GM12873 (cell line): ENCODE results near the gene SHQ1.

Experiments used
- TF ChIP-seq, protein P1 (sequence below): IDR thresholded peaks from 2 replicates; pipeline ENCODE4 v1.5.1; 2012; ENCODE audit warnings: low read depth, mild to moderate bottlenecking, moderate library complexity, low read length, control low read depth; ENCODE audit not compliant: insufficient read depth; ENCODE audit errors: missing control alignments

SHQ1 gene

DNA sequence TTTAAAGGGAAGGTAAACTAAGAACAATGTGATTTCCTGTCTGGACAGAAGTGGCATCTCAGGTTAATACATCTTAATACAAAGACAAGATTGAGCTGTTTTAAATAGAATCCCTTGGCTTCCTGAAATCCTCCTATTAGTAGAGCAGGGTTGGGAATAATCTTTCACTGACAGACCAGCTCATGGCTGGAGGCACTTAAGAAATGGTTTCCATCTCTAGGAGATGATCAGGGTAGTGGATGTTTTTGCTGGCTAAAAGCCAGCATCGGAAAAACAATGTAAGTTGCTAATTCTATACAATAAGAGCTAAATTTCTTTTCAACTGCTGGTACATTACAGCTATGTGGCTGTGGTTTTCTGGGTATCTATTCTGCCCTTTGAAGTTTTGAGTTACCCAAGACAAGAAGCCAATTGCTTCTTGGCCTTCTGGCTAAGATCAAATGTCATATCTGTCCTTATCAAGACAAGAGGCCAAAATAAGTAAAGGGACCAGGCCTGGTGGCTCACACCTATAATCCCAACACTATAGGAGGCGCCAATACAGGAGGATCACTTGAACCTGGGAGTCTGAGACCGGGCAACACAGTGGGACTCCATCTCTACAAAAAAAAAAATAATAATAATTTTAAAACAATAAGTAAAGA is 49.6 kb downstream of the SHQ1 start:
- TF ChIP-seq, protein P1, sequence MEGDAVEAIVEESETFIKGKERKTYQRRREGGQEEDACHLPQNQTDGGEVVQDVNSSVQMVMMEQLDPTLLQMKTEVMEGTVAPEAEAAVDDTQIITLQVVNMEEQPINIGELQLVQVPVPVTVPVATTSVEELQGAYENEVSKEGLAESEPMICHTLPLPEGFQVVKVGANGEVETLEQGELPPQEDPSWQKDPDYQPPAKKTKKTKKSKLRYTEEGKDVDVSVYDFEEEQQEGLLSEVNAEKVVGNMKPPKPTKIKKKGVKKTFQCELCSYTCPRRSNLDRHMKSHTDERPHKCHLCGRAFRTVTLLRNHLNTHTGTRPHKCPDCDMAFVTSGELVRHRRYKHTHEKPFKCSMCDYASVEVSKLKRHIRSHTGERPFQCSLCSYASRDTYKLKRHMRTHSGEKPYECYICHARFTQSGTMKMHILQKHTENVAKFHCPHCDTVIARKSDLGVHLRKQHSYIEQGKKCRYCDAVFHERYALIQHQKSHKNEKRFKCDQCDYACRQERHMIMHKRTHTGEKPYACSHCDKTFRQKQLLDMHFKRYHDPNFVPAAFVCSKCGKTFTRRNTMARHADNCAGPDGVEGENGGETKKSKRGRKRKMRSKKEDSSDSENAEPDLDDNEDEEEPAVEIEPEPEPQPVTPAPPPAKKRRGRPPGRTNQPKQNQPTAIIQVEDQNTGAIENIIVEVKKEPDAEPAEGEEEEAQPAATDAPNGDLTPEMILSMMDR = no peak

DNA sequence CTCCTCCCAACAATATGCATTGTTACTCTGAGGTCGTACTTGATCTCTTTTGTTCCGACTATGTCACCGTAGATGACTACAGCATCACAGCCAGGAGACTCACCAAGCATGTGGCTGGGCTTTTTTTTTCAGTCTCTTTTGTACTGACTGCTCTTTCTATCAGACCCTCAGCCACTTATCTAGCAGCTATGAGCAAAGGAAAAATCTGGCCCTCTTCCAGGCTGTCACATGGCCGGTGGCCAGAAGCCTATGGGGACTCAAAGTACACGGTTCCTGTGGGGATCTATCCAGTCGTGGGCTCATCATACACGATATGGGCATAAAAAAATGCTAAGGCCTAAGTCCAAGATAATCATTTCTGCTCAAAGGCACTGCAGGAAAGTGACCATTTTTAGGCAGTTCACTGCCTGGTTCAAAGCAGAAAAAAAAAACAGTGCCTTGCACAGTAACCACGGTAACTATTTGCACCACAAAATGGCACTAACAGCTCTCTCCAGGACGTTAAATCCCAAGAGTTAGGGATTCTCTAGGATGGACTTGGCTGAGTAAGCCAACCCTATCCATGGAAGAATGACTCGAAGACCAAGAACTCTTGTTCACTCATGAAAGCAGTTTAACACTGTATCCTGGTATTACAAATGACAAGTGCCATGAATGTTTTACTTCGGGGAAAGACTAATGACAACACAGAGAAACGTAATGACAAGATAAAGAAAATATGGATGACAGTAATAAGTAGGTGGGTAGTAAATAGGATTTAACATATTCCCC is 50.3 kb downstream of the SHQ1 start:
- TF ChIP-seq, protein P1 = no peak

DNA sequence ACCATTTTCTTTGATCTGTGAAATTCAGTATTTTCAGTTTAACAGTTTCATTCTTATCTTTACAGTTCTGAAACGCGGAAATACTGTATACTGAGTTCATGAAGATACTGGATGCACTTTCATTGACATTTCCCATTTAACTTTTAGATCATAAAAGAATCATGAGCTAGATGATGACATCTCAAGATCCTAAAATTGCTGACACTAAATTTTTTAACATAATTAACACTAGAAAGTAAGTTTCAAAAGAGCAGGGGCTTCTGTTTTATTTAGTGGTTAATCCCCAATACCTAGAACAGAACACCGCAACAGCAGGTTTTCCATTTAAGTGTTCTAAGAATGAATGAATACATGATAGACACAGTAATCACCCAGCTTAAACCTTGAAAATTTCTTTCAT is 54.2 kb downstream of the SHQ1 start:
- TF ChIP-seq, protein P1 = no peak

DNA sequence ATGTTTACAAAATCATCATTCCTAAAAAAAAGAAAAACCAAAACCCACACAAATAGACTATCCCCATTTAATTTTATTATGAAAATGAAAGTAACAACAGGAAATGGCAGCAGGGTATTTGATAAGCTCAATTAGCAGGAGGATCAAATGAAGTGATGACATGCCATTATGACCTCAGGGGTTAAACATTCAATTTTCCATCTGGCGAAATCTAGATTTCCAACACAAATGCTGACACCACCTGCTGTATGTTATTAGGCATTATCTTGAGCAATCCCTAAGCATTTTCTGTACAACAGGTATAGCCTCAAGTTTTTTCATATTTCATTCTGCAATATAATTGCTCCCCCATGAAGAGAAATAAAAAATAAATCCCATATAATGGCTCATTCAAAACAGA is 57.1 kb downstream of the SHQ1 start:
- TF ChIP-seq, protein P1 = no peak

DNA sequence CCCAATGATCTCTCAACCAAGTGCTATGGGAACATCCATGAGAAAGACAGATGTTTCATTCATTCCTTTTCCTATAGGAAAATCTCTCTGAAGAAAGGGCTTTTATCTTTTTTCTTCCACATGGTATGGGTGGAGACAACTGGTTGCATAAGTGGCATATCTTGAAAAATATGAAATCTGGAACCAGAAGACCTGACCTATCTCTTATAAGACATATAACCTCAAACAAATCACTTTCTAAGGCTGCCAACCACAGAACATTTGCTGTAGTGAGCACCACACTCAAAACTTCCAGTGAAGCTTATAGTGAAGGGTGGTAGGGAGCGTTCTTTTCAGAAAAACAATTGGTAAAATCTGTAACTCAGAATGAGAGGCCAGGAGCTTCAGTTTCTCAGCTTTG is 58.5 kb downstream of the SHQ1 start:
- TF ChIP-seq, protein P1 = no peak

DNA sequence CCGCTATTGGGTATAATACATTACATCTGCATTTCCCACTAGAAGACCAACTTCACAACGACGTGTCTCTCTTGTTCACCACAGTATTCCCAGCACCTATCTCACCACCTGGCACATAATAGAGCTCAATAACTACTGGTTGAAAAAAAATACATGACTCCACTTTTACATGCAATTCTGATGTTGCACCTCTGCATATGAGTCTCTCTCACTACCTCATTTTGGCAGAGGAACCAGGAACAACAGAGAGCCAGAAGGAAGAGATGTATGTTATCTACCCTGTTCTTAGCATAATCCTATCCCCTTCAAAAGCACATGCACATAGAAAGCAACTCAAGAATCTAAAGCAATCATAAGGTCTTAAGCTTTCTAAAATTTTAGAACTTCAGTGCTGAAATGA is 61.6 kb downstream of the SHQ1 start:
- TF ChIP-seq, protein P1 = no peak

DNA sequence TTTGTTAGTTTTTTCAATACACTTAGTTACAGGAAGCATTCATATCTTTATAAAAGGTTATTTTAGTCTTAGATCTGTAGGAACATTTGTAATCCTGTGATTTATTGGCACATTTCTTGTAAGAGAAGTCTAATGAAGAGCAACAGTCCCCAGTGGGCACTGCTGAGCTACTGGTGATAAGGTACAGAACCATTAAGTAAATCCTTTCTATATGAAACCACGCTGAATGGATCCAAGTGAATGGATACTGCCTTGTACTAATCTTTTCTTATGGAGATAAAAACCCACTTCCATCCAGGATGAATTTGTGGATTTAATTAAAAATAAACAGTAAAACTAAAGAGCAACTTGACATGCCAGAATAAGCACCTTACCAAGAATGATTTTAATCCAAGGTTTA is 64.0 kb downstream of the SHQ1 start:
- TF ChIP-seq, protein P1 = no peak
